Spleen (tissue), 7 donors: ENCODE measurements around the gene ZNF479.

Source experiments
- POLR2A ChIP-seq, 3 donors: fragments of 450-650 bp; IDR thresholded peaks; one replicate each; pipeline ENCODE4 v1.5.1; 2017; ENCODE audit warnings: antibody characterized with exemption in 3 of 3, mild to moderate bottlenecking in 1 of 3
- POLR2AphosphoS5 ChIP-seq, 3 donors: sonication (generic); formaldehyde crosslinking; IDR thresholded peaks; one replicate each; pipeline ENCODE4 v1.5.1; 2017; ENCODE audit warnings: antibody characterized with exemption in 3 of 3
- TF ChIP-seq, protein P1 (sequence below), 11 experiments: fragments of 200-600 bp in 7 of 11; fragments of 450-650 bp in 4 of 11; sonication (generic) in 4 of 11; IDR thresholded peaks in 8 of 11; conservative IDR thresholded peaks in 3 of 11; 1 replicate in 7 of 11; 2 replicates in 4 of 11; pipeline versions ENCODE4 v1.4.0 to v1.8.0; 2016 to 2021; ENCODE audit warnings: antibody characterized with exemption in 11 of 11, inconsistent platforms in 4 of 11, mild to moderate bottlenecking in 1 of 11
- donor health status: DM: no; HTN: no; CAD: no; lungs with moderate emphysema.
- donor health status: DM: no; HTN: no; CAD: no.
- donor health status: DM: no; HTN: no; CAD: no.

GRCh38 chr7:57178768-57179139 lies 46.5 kb upstream of the ZNF479 start:
- TF ChIP-seq, protein P1, sequence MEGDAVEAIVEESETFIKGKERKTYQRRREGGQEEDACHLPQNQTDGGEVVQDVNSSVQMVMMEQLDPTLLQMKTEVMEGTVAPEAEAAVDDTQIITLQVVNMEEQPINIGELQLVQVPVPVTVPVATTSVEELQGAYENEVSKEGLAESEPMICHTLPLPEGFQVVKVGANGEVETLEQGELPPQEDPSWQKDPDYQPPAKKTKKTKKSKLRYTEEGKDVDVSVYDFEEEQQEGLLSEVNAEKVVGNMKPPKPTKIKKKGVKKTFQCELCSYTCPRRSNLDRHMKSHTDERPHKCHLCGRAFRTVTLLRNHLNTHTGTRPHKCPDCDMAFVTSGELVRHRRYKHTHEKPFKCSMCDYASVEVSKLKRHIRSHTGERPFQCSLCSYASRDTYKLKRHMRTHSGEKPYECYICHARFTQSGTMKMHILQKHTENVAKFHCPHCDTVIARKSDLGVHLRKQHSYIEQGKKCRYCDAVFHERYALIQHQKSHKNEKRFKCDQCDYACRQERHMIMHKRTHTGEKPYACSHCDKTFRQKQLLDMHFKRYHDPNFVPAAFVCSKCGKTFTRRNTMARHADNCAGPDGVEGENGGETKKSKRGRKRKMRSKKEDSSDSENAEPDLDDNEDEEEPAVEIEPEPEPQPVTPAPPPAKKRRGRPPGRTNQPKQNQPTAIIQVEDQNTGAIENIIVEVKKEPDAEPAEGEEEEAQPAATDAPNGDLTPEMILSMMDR (IDR thresholded peaks at IDR 0.05 in 8 of 11, conservative IDR thresholded peaks at IDR 0.05 in 3 of 11) = no peak
- TF ChIP-seq POLR2A (IDR thresholded peaks at IDR 0.05) (no peak), POLR2AphosphoS5 (IDR thresholded peaks at IDR 0.05) (no peak)
